H9 (cell line): Measurements from ENCODE around the gene NFASC. TPM values are rescaled to one million over a fixed set of nuclear protein-coding genes. Genes with fewer than 3 reads are reported as not detected.

Experiments
- DNase-seq: peaks from one replicate; pipeline ENCODE4 v3.0.0-alpha.2; 2017
- H2AFZ ChIP-seq: one replicate; pipeline ENCODE4 v1.6.1; 2013; ENCODE audit warnings: mild to moderate bottlenecking, low read length, control low read depth, moderate library complexity
- H2AK5ac ChIP-seq: 2 replicates; pipeline ENCODE4 v1.6.1; 2013; ENCODE audit warnings: low read length, control low read depth, mixed read lengths; ENCODE audit not compliant: insufficient read length
- H2BK120ac ChIP-seq: one replicate; pipeline ENCODE4 v1.6.1; 2013; ENCODE audit warnings: low read depth, mild to moderate bottlenecking, low read length, control low read depth, inconsistent platforms; ENCODE audit not compliant: poor library complexity, severe bottlenecking
- H2BK12ac ChIP-seq: 2 replicates; pipeline ENCODE4 v1.6.1; 2013; ENCODE audit warnings: low read length, control low read depth, mixed read lengths, low read depth; ENCODE audit not compliant: insufficient read length
- H2BK15ac ChIP-seq: 2 replicates; pipeline ENCODE4 v1.6.1; 2013; ENCODE audit warnings: low read depth, low read length, control low read depth
- H2BK20ac ChIP-seq: one replicate; pipeline ENCODE4 v1.6.1; 2013; ENCODE audit warnings: low read depth, mild to moderate bottlenecking, low read length, control low read depth, inconsistent platforms; ENCODE audit not compliant: poor library complexity, severe bottlenecking
- H2BK5ac ChIP-seq: 2 replicates; pipeline ENCODE4 v1.6.1; 2013; ENCODE audit warnings: low read length, control low read depth, mixed read lengths; ENCODE audit not compliant: insufficient read length
- H3K14ac ChIP-seq: 2 replicates; pipeline ENCODE4 v1.6.1; 2013; ENCODE audit warnings: low read length, control low read depth; ENCODE audit not compliant: insufficient read depth
- H3K18ac ChIP-seq: 2 replicates; pipeline ENCODE4 v1.6.1; 2013; ENCODE audit warnings: low read depth, mild to moderate bottlenecking, mixed read lengths, low read length, control low read depth; ENCODE audit not compliant: insufficient read length
- H3K23ac ChIP-seq: 2 replicates; pipeline ENCODE4 v1.6.1; 2013; ENCODE audit warnings: low read length, control low read depth, mixed read lengths, low read depth; ENCODE audit not compliant: insufficient read length
- H3K23me2 ChIP-seq: 2 replicates; pipeline ENCODE4 v1.6.1; 2013; ENCODE audit warnings: low read depth, mild to moderate bottlenecking, mixed read lengths, low read length, control low read depth; ENCODE audit not compliant: insufficient read length, poor library complexity, severe bottlenecking
- H3K27ac ChIP-seq: 2 replicates; pipeline ENCODE4 v1.5.1; 2013; ENCODE audit warnings: low read length, control low read depth, mixed read lengths, low read depth; ENCODE audit not compliant: insufficient read length
- H3K27me3 ChIP-seq: 2 replicates; pipeline ENCODE4 v1.6.1; 2013; ENCODE audit warnings: low read length, control low read depth, inconsistent platforms; ENCODE audit not compliant: insufficient read depth
- H3K4ac ChIP-seq: 2 replicates; pipeline ENCODE4 v1.6.1; 2013; ENCODE audit warnings: low read depth, mild to moderate bottlenecking, control low read depth, inconsistent platforms, low read length, moderate library complexity
- H3K4me1 ChIP-seq: 2 replicates; pipeline ENCODE4 v1.6.1; 2013; ENCODE audit warnings: low read length, control low read depth, inconsistent platforms; ENCODE audit not compliant: insufficient read depth
- H3K4me2 ChIP-seq: 2 replicates; pipeline ENCODE4 v1.6.1; 2013; ENCODE audit warnings: low read length, control low read depth, mixed read lengths; ENCODE audit not compliant: insufficient read length, insufficient read depth
- H3K56ac ChIP-seq: 2 replicates; pipeline ENCODE4 v1.6.1; 2013; ENCODE audit warnings: low read depth, mild to moderate bottlenecking, mixed read lengths, low read length, control low read depth; ENCODE audit not compliant: insufficient read length
- H3K79me1 ChIP-seq: 2 replicates; pipeline ENCODE4 v1.6.1; 2013; ENCODE audit warnings: low read depth, mild to moderate bottlenecking, moderate library complexity, low read length, control low read depth, inconsistent platforms; ENCODE audit not compliant: insufficient read depth, poor library complexity, severe bottlenecking
- H3K79me2 ChIP-seq: 2 replicates; pipeline ENCODE4 v1.6.1; 2013; ENCODE audit warnings: low read length, control low read depth, inconsistent platforms; ENCODE audit not compliant: insufficient read depth
- H3K9ac ChIP-seq: 2 replicates; pipeline ENCODE4 v1.6.1; 2013; ENCODE audit warnings: low read length, control low read depth, mixed read lengths; ENCODE audit not compliant: insufficient read length; ENCODE audit errors: extremely low read depth
- H3K9me3 ChIP-seq: one replicate; pipeline ENCODE4 v1.6.1; 2013; ENCODE audit warnings: low read depth, low read length, inconsistent platforms; ENCODE audit not compliant: control insufficient read depth
- H3T11ph ChIP-seq: one replicate; pipeline ENCODE4 v1.6.1; 2013; ENCODE audit warnings: mild to moderate bottlenecking, low read length, control low read depth, inconsistent platforms
- H4K20me1 ChIP-seq: one replicate; pipeline ENCODE4 v1.6.1; 2013; ENCODE audit not compliant: control insufficient read depth, insufficient read length, insufficient read depth
- H4K5ac ChIP-seq: 2 replicates; pipeline ENCODE4 v1.6.1; 2013; ENCODE audit warnings: low read depth, mild to moderate bottlenecking, mixed read lengths, low read length, control low read depth; ENCODE audit not compliant: insufficient read length
- H4K8ac ChIP-seq: replicated peaks from 2 replicates; pipeline ENCODE4 v1.6.1; 2013; ENCODE audit warnings: low read length, control low read depth, mixed read lengths, low read depth; ENCODE audit not compliant: insufficient read length
- H4K91ac ChIP-seq: 2 replicates; pipeline ENCODE4 v1.6.1; 2013; ENCODE audit warnings: low read depth, mild to moderate bottlenecking, moderate library complexity, mixed read lengths, low read length, control low read depth; ENCODE audit not compliant: insufficient read length
- H3K27ac Mint-ChIP-seq, 3 experiments: 2 replicates in 2 of 3; 3 replicates in 1 of 3; pipeline ENCODE4 v1.8.0; 2020 to 2021; ENCODE audit warnings: mixed read lengths in 3 of 3, mild to moderate bottlenecking in 1 of 3, moderate library complexity in 1 of 3
- H3K27me3 Mint-ChIP-seq: 2 replicates; pipeline ENCODE4 v1.8.0; 2021; ENCODE audit warnings: low read depth, mild to moderate bottlenecking, moderate library complexity, mixed read lengths
- H3K36me3 Mint-ChIP-seq, 3 experiments: 2 replicates in 2 of 3; 3 replicates in 1 of 3; pipeline ENCODE4 v1.8.0; 2020 to 2021; ENCODE audit warnings: low read depth in 3 of 3, mixed read lengths in 3 of 3; ENCODE audit not compliant: insufficient read depth in 1 of 3
- H3K4me1 Mint-ChIP-seq, 2 experiments: 2 replicates each; pipeline ENCODE4 v1.8.0; 2020; ENCODE audit warnings: mixed read lengths in 2 of 2
- H3K4me3 Mint-ChIP-seq, 2 experiments: 2 replicates in 1 of 2; 3 replicates in 1 of 2; pipeline ENCODE4 v1.8.0; 2020 to 2021; ENCODE audit warnings: mild to moderate bottlenecking in 2 of 2, mixed read lengths in 2 of 2, moderate library complexity in 1 of 2
- H3K9me3 Mint-ChIP-seq, 2 experiments: 2 replicates in 1 of 2; 3 replicates in 1 of 2; pipeline ENCODE4 v1.8.0; 2020; ENCODE audit warnings: mild to moderate bottlenecking in 2 of 2, mixed read lengths in 2 of 2, moderate library complexity in 1 of 2
- WGBS: extraction: QIAGEN DNeasy Blood & Tissue Kit; methylation state at CpG from one replicate; pipeline ENCODE4 v1.1.7; 2013; ENCODE audit warnings: missing lambda C conversion rate, low lambda C conversion rate, mixed read lengths; ENCODE audit not compliant: insufficient read length; ENCODE audit errors: extremely low coverage; 5-methylcytosine and 5-hydroxymethylcytosine counted together
- total RNA-seq: library from RNA; stranded (reverse); gene quantifications from 2 replicates; pipeline ENCODE4 v1.2.1, GENCODE V29; 2021
- TF ChIP-seq, protein P1 (sequence below): fragments of 200-600 bp; sonication (generic); conservative IDR thresholded peaks from 3 replicates; pipeline ENCODE4 v1.8.0; 2021; ENCODE audit warnings: antibody characterized with exemption, mild to moderate bottlenecking

Gene NFASC
- total RNA-seq, 1 experiment from 2014 or later: 5.0 TPM

DNA sequence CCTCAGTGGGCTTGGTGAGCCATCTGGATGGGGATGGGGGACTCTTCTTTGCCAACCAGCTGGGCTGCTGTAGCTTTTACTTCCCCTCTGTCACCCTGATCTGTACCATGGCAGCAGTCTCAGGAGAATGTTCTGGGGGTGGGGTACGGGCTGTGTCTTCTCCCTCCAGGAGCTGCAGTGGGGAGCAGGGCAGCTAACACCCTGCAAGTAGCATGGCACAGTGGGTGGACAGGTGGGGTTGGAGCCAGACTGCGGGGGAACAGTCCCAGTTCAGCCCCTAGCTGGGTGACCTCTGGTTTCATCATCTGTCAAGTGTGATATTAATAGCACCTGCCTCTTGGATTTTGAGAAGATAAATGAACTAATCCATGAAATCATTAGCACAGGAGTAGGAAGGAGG lies 3.1 kb downstream of the NFASC start:
- H3K4me2 ChIP-seq: no peak overlapping the region
- no peak overlapping the region for H3K14ac ChIP-seq
- no peak overlapping the region for H3K9ac ChIP-seq
- Mint-ChIP-seq H3K4me3 (no peak overlapping the region), H3K36me3 (no peaks in the 10 kb centered on the region; a peak in 2 of 7 replicates), H3K4me1 (peaks cover 32 to 38% of the 10 kb centered on the region in 2 experiments), H3K27ac (no peak overlapping the region; a peak in 2 of 7 replicates), H3K9me3 (no peaks in the 10 kb centered on the region; a peak in 1 of 5 replicates), H3K27me3 (no peaks in the 10 kb centered on the region; the same call in 1 of the 2 replicates)
- H4K91ac ChIP-seq: no peak overlapping the region
- no peak overlapping the region for H3K18ac ChIP-seq
- TF ChIP-seq, protein P1, sequence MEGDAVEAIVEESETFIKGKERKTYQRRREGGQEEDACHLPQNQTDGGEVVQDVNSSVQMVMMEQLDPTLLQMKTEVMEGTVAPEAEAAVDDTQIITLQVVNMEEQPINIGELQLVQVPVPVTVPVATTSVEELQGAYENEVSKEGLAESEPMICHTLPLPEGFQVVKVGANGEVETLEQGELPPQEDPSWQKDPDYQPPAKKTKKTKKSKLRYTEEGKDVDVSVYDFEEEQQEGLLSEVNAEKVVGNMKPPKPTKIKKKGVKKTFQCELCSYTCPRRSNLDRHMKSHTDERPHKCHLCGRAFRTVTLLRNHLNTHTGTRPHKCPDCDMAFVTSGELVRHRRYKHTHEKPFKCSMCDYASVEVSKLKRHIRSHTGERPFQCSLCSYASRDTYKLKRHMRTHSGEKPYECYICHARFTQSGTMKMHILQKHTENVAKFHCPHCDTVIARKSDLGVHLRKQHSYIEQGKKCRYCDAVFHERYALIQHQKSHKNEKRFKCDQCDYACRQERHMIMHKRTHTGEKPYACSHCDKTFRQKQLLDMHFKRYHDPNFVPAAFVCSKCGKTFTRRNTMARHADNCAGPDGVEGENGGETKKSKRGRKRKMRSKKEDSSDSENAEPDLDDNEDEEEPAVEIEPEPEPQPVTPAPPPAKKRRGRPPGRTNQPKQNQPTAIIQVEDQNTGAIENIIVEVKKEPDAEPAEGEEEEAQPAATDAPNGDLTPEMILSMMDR: no peak
- H4K5ac ChIP-seq: no peak overlapping the region
- no peak overlapping the region for H2BK120ac ChIP-seq
- H3K23me2 ChIP-seq: no peaks in the 10 kb centered on the region
- no peak overlapping the region for H2BK5ac ChIP-seq
- H2BK12ac ChIP-seq: no peak overlapping the region
- H3K23ac ChIP-seq: no peak overlapping the region
- H2AFZ ChIP-seq: no peak overlapping the region
- no peak overlapping the region for H3T11ph ChIP-seq
- H3K4me1 ChIP-seq: peaks cover 9% of the 10 kb centered on the region; the same call in 1 of the 2 replicates
- no CpG with 5 or more reads among the region's 2 CpGs for WGBS
- no peak overlapping the region for H3K4ac ChIP-seq
- H2BK20ac ChIP-seq: no peak overlapping the region
- no peaks in the 10 kb centered on the region for H3K79me2 ChIP-seq
- no peak overlapping the region for H2BK15ac ChIP-seq
- no peak overlapping the region for H4K8ac ChIP-seq
- H3K79me1 ChIP-seq: no peaks in the 10 kb centered on the region
- no peaks in the 10 kb centered on the region for H4K20me1 ChIP-seq
- no peaks in the 10 kb centered on the region for H3K9me3 ChIP-seq
- no peak overlapping the region for H2AK5ac ChIP-seq
- no peak overlapping the region for H3K56ac ChIP-seq
- DNase-seq: no peak
- H3K27ac ChIP-seq: no peak overlapping the region
- H3K27me3 ChIP-seq: no peaks in the 10 kb centered on the region
